Activated naive CD4-positive, alpha-beta T cell treated with anti-CD3 and anti-CD28 coated beads, Interleukin-2, amount 50 U/mL, for 72 hours (primary cell): ENCODE results near the gene ATP8B4. TPM values are rescaled to one million over a fixed set of nuclear protein-coding genes. Genes with fewer than 3 reads are reported as not detected.
A peak's percentile ranks its signal among the peaks of the same experiment; 100 is the strongest.
"Not testable (repeated sequence)": the region's sequence is repeated elsewhere in the genome, so short reads cannot be mapped to it uniquely, and the experiment has no call there.

ENCODE experiments used
- ATAC-seq, 2 donors: fragments of 150-1000 bp; cut with Tn5 transposase; 2 replicates each; pipeline ENCODE4 v1.10.0; 2021; ENCODE audit warnings: mild to moderate bottlenecking in 2 of 2, moderate library complexity in 2 of 2
- DNase-seq, 2 donors: peaks; one replicate each; pipeline ENCODE4 v3.0.0; 2021 to 2022; ENCODE audit warnings: low spot score in 2 of 2
- H3K27ac Mint-ChIP-seq, 2 donors: one replicate each; pipeline ENCODE4 v1.8.0; 2022; ENCODE audit warnings: mild to moderate bottlenecking in 2 of 2, mixed read lengths in 2 of 2
- H3K36me3 Mint-ChIP-seq, 2 donors: one replicate each; pipeline ENCODE4 v1.8.0; 2022; ENCODE audit warnings: mixed read lengths in 2 of 2
- H3K9me3 Mint-ChIP-seq, 2 donors: one replicate each; pipeline ENCODE4 v1.8.0; 2022; ENCODE audit warnings: mixed read lengths in 2 of 2
- total RNA-seq, 2 donors: library from RNA; stranded (reverse); gene quantifications; one replicate each; pipeline ENCODE4 v1.2.3, GENCODE V29; 2022

ATP8B4 gene
- total RNA-seq, 2 donors from 2014 or later, result 10.4 to 16.1 TPM

DNA sequence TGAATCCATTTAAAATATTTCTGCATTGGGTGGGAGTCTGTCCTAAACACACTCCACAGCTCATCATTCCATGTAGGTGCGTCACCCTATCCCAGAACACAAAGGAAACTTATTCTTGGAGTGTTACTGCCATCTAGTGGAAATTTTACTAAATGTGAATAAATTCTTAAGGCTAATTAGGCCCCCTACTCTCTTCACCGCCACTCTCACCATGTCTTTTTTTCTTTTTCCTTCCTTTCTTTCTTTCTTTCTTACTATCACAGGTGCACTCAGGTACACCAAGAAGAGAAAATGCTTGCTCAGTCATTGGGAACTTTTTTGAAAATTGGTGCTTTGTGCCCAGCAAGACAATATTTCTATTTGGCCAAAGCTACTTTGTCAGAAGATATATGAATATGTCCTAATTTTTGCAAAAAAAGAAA, 26.4 kb upstream of the ATP8B4 start:
- ATAC-seq (peak; percentile 28 to 42), DNase-seq (no peak)
- peak overlapping the region in 1 of 2 donors; percentile 76 for H3K27ac Mint-ChIP-seq
- peaks cover 0 to 5% of the 10 kb centered on the region in 2 donors for H3K9me3 Mint-ChIP-seq
- H3K36me3 Mint-ChIP-seq, result peaks cover 0 to 34% of the 10 kb centered on the region in 2 donors

- peaks cover 0 to 34% of the 10 kb centered on the region in 2 donors for H3K36me3 Mint-ChIP-seq
- H3K9me3 Mint-ChIP-seq, result peaks cover 0 to 5% of the 10 kb centered on the region in 2 donors
- DNase-seq (no peak), ATAC-seq (peak in 1 of 2 donors; percentile 59)
- peak overlapping the region; percentile 39 to 76 for H3K27ac Mint-ChIP-seq
Observed at GRCh38 chr15:50144341-50145120, 25.5 kb upstream of the ATP8B4 start.

DNA sequence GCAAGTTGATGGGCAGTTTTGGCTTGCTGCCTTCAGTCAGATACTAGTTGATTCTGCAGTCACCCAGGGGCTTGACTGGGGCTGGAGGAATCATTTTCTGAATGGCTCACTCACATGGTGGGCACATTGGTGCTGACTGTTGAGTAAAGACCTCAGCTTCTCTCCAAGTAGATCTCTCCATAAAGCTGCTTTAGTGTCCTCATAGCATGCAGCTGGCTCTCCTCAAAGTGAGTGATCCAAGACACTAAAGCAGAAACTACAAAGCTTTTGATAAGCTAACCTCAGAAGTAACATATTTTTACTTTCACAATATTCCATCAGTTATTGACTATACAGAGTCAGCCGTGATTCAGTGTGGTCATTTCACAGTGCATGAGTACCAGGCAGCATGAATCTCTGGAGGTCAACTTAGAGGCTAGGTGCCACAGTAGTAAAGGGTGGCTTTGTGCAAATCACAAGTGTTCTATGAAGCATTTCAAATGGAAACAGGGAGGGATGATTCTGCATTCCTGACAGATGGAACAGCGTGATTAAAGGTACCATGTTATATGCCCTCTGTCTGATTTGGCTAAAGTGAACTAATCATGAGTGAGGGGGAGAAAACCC, 24.3 kb upstream of the ATP8B4 start:
- ATAC-seq, result peak; percentile 44 to 88
- H3K36me3 Mint-ChIP-seq, result peaks cover 0 to 34% of the 10 kb centered on the region in 2 donors
- peak overlapping the region in 1 of 2 donors; percentile 76 for H3K27ac Mint-ChIP-seq
- peaks cover 0 to 5% of the 10 kb centered on the region in 2 donors for H3K9me3 Mint-ChIP-seq
- no peak for DNase-seq

- ATAC-seq (no peak), DNase-seq (no peak)
- no peak overlapping the region for H3K27ac Mint-ChIP-seq
- H3K9me3 Mint-ChIP-seq, result peaks cover 4 to 5% of the 10 kb centered on the region in 2 donors
- H3K36me3 Mint-ChIP-seq, result peaks cover 4 to 41% of the 10 kb centered on the region in 2 donors
Observed at GRCh38 chr15:50141856-50142255, 22.8 kb upstream of the ATP8B4 start.

- peaks cover 4 to 5% of the 10 kb centered on the region in 2 donors for H3K9me3 Mint-ChIP-seq
- no peak overlapping the region for H3K27ac Mint-ChIP-seq
- DNase-seq (no peak), ATAC-seq (no peak)
- H3K36me3 Mint-ChIP-seq, result peaks cover 4 to 49% of the 10 kb centered on the region in 2 donors
Observed at GRCh38 chr15:50140983-50141382, 21.9 kb upstream of the ATP8B4 start.

- H3K9me3 Mint-ChIP-seq, result peaks cover 4 to 5% of the 10 kb centered on the region in 2 donors
- no peak for ATAC-seq
- no peak overlapping the region for H3K27ac Mint-ChIP-seq
Observed at GRCh38 chr15:50140098-50140497, 21.1 kb upstream of the ATP8B4 start.

GRCh38 chr15:50138391-50138790, 19.4 kb upstream of the ATP8B4 start:
- H3K9me3 Mint-ChIP-seq, result peaks cover 0 to 4% of the 10 kb centered on the region in 2 donors
- peaks cover 4 to 36% of the 10 kb centered on the region in 2 donors for H3K36me3 Mint-ChIP-seq
- ATAC-seq (no peak), DNase-seq (no peak)
- H3K27ac Mint-ChIP-seq, result peak overlapping the region; percentile 96 to 98

More at GRCh38 chr15:50140098-50140497, 21.1 kb upstream of the ATP8B4 start:
- DNase-seq, result no peak
- H3K36me3 Mint-ChIP-seq, result peaks cover 4 to 52% of the 10 kb centered on the region in 2 donors

DNA sequence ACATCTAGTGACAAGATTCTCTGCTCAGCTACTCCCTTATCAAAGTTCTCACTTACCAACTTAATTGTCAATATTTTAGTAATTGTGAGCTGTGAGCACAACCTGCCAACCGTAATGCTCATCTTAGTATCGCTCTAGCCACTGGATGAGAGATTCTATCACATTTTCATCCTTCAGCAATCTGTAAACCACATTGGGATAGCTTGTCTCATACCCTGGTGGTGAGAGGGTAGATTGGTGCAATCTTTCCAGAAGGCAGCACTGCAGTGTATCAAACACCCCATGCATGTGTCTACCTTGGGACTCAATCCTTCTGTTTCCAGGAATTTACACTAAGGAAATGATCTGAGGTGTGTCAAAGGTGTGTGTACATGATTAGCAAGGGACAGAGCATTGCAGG, 18.9 kb upstream of the ATP8B4 start:
- ATAC-seq (no peak), DNase-seq (no peak)
- Mint-ChIP-seq H3K36me3 (peaks cover 4 to 32% of the 10 kb centered on the region in 2 donors), H3K9me3 (peaks cover 0 to 4% of the 10 kb centered on the region in 2 donors), H3K27ac (peak overlapping the region; percentile 96 to 98)

DNA sequence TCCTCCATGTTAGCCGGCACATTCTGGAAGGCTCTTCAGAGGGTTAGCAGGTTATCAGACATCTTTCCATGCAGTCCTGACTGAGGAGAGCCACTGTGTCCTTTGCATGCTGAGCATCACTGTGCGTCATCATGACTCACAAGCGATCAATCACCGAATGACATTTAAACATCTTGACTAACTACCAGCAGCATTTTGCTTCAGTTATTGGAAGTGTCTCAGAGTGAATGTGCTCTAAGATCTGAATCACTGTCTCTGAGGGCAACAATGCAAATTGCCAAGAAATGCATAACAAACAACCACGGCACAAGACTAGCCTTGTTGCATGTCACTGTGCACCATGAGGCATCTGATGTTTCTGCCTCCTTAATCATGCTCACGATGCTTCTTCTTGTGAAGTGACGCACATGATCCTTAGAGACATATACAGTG, 18.3 kb upstream of the ATP8B4 start:
- Mint-ChIP-seq H3K27ac (peak overlapping the region; percentile 96 to 98), H3K9me3 (peaks cover 4 to 8% of the 10 kb centered on the region in 2 donors), H3K36me3 (peaks cover 8 to 32% of the 10 kb centered on the region in 2 donors)
- DNase-seq (peak; percentile 50 to 72), ATAC-seq (peak; percentile 70 to 74)

- DNase-seq (peak; percentile 69 to 71), ATAC-seq (peak; percentile 74 to 79)
- peak overlapping the region; percentile 96 to 97 for H3K27ac Mint-ChIP-seq
- H3K9me3 Mint-ChIP-seq, result peaks cover 11 to 15% of the 10 kb centered on the region in 2 donors
- peaks cover 10 to 40% of the 10 kb centered on the region in 2 donors for H3K36me3 Mint-ChIP-seq
Observed at GRCh38 chr15:50135031-50135551, 16.1 kb upstream of the ATP8B4 start.

GRCh38 chr15:50134524-50135024, 15.5 kb upstream of the ATP8B4 start:
- H3K36me3 Mint-ChIP-seq, result peaks cover 10 to 46% of the 10 kb centered on the region in 2 donors
- peak overlapping the region; percentile 96 to 97 for H3K27ac Mint-ChIP-seq

GRCh38 chr15:50132251-50132984, 13.4 kb upstream of the ATP8B4 start:
- ATAC-seq, DNase-seq: not testable (repeated sequence)
- Mint-ChIP-seq H3K9me3 (peaks cover 12 to 19% of the 10 kb centered on the region in 2 donors), H3K36me3 (peaks cover 20 to 59% of the 10 kb centered on the region in 2 donors), H3K27ac (peak overlapping the region in 1 of 2 donors; percentile 76)

More at GRCh38 chr15:50134524-50135024, 15.5 kb upstream of the ATP8B4 start:
- peaks cover 11 to 15% of the 10 kb centered on the region in 2 donors for H3K9me3 Mint-ChIP-seq
- ATAC-seq (peak; percentile 35 to 54), DNase-seq (peak in 1 of 2 donors; percentile 26)

- Mint-ChIP-seq H3K9me3 (peaks cover 14 to 19% of the 10 kb centered on the region in 2 donors), H3K27ac (no peak overlapping the region), H3K36me3 (peaks cover 20 to 59% of the 10 kb centered on the region in 2 donors)
- ATAC-seq (no peak), DNase-seq (no peak)
Observed at GRCh38 chr15:50131617-50132016, 12.6 kb upstream of the ATP8B4 start.

DNA sequence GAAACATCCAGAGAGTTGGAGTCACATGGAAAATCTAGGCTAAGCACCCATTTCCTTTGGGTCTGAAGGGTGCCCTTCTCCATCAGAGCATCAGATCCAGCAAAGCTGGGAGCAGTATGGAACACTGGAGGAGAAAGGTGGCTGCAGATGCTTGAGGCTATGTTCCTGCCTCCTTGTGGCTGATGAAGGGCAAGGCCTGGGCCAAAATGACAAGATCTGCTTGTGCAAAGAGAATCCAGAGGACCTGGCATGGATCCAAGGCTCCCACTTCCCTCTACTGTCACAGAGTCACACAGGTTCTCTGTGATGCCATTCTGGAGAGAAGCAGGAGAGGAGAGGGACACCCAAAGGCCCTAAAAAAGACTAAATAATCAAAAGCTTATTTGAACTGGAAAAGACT, 9.2 kb upstream of the ATP8B4 start:
- H3K27ac Mint-ChIP-seq, result no peak overlapping the region
- no peak for DNase-seq
- H3K9me3 Mint-ChIP-seq, result peaks cover 20 to 24% of the 10 kb centered on the region in 2 donors
- ATAC-seq, result no peak
- peaks cover 27 to 75% of the 10 kb centered on the region in 2 donors for H3K36me3 Mint-ChIP-seq

- peak in 1 of 2 donors; percentile 54 for ATAC-seq
- no peak overlapping the region for H3K27ac Mint-ChIP-seq
- DNase-seq, result no peak
- H3K9me3 Mint-ChIP-seq, result peaks cover 16 to 20% of the 10 kb centered on the region in 2 donors
- peaks cover 23 to 71% of the 10 kb centered on the region in 2 donors for H3K36me3 Mint-ChIP-seq
Observed at GRCh38 chr15:50127255-50127777, 8.3 kb upstream of the ATP8B4 start.

- peaks cover 13 to 14% of the 10 kb centered on the region in 2 donors for H3K9me3 Mint-ChIP-seq
- no peak for DNase-seq
- peaks cover 21 to 64% of the 10 kb centered on the region in 2 donors for H3K36me3 Mint-ChIP-seq
- H3K27ac Mint-ChIP-seq, result no peak overlapping the region
- ATAC-seq, result no peak
Observed at GRCh38 chr15:50126072-50126471, 7.0 kb upstream of the ATP8B4 start.
